Epithelial cell of esophagus (primary cell): ENCODE data around the gene MCUB.
A peak's percentile ranks its signal among the peaks of the same experiment; 100 is the strongest.

Source experiments
- DNase-seq: peaks from one replicate; pipeline ENCODE4 v3.0.0; 2010; ENCODE audit warnings: low read depth
- H3K4me3 ChIP-seq: 2 replicates; pipeline ENCODE4 v1.5.1; 2011; ENCODE audit warnings: mild to moderate bottlenecking, low read length, control low read depth
- TF ChIP-seq, protein P1 (sequence below): IDR thresholded peaks from 2 replicates; pipeline ENCODE4 v1.5.1; 2011; ENCODE audit warnings: low read depth, mild to moderate bottlenecking, low read length, control low read depth, inconsistent platforms; ENCODE audit not compliant: insufficient read depth; ENCODE audit errors: missing control alignments

MCUB gene

DNA sequence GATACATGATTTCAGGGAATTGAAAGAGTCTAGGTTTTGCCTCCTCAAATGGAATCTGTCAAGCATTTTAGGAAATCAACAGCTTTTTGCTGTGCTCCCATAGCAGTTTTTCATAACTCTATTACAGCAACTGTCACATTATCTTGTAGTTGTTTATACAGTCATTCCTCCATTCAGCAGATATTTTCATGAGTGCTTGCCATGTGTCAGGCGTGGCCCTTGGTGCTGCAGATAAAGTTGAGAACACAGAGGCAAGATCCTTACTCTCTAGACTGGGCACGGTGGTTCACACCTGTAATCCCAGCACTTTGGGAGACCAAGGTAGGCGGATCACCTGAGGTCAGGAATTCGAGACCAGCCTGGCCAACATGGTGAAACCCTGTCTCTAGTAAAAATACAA is 67.3 kb downstream of the MCUB start:
- DNase-seq, result no peak
- TF ChIP-seq, protein P1, sequence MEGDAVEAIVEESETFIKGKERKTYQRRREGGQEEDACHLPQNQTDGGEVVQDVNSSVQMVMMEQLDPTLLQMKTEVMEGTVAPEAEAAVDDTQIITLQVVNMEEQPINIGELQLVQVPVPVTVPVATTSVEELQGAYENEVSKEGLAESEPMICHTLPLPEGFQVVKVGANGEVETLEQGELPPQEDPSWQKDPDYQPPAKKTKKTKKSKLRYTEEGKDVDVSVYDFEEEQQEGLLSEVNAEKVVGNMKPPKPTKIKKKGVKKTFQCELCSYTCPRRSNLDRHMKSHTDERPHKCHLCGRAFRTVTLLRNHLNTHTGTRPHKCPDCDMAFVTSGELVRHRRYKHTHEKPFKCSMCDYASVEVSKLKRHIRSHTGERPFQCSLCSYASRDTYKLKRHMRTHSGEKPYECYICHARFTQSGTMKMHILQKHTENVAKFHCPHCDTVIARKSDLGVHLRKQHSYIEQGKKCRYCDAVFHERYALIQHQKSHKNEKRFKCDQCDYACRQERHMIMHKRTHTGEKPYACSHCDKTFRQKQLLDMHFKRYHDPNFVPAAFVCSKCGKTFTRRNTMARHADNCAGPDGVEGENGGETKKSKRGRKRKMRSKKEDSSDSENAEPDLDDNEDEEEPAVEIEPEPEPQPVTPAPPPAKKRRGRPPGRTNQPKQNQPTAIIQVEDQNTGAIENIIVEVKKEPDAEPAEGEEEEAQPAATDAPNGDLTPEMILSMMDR, result no peak
- no peak overlapping the region for H3K4me3 ChIP-seq

DNA sequence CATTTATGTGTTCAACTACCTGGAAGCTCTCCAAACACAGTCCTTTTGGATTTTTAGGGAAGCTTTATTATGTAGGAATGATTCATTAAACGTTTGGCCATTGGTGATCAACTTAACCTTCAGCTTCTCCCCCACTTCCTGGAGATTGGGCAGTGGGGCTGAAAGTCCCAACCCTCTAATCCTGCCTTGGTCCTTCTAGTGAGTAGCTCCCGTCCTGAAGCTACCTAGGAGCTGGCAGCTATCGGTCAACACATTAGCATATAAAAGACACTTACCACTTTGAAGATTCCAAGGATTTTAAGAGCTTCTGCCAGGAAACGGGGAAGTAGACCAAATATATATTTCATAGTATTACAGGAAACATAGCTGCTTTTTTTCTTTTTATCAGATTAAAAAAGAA is 69.7 kb downstream of the MCUB start:
- TF ChIP-seq, protein P1, result no peak
- H3K4me3 ChIP-seq, result no peak overlapping the region
- DNase-seq, result no peak

DNA sequence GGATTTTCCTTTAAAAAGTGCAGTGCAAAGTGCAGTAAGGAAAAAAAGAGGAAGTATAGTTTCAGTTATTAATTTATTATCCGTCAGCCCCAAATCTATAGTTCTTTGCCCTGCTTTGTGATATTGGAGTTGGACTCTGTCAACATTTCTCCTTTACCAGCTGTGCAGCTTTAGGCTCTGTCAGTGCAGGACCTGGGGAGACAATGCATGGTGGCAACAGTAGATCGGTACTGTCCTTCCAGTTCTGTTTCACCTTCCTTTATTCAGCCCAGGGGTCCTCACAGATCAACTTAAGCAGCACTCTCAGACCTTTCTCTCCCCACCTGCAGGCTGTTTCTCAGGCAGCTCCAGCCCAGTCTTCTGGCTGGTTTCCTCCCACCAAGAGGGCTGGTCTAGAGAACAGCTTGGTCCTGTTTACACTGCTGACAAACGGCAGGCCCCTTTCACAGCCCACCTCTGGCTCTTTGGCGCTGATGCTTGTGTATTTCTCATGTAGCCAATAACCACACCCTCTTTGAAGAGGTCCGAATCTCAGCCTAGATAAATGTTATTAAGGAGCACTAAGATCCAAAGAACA is 71.6 kb downstream of the MCUB start:
- no peak overlapping the region for H3K4me3 ChIP-seq
- no peak for DNase-seq
- TF ChIP-seq, protein P1, result no peak

DNA sequence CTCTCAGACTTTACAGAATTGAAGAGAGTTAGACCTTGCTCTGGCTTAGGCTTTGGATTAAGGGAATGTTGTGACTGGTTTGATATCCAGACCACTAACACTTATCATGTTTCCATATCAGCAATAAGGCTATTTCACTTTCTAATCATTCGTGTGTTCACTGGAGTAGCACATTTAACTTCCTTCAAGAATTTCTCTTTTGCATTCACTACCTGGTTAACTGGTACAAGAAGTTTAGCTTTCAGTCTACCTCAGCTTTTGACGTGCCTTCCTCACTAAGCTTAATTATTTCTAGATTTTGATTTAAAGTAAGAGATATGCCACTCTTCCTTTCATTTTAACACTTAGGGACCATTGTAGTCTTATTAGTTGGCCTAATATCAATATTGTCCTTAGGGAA is 80.6 kb downstream of the MCUB start:
- no peak for DNase-seq
- TF ChIP-seq, protein P1, result no peak
- no peak overlapping the region for H3K4me3 ChIP-seq

DNA sequence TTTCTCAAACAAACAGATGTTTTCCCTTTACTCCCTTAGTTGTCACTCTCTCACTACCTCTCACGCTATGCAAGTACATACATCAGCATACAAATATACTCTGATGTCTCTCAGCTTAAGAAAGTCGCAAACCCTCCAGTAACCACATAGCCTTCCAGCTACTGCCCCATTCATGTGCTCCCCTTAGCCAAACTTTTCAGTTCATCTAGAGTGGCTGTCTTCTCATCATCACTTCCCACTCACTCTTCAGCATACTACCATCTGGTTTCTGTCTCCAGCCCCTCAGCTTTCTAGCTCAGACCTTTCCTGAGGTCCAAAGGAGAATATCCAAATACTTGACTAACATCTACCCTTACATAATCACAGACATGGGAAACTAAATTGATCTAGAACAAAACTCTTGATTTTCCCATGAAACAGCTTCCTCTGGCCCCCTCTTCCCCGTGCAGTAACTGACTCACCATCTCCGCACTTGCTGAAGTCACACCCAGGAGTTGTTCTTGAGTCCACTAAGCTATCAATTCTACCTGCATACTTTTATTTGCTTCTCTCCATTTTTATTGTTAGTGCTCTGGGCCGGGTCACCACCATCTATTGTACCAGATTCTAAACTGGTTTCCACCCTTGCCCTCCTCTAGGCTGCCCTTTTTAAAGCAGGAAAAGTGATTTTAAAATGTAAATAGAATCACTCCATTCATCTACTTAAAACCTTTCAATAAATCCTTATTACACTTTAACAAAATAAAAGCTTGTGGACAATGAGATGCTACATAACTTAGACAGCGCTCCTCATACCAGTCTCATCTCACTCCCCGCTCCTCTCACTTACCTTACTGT is 86.0 kb downstream of the MCUB start:
- TF ChIP-seq, protein P1, result no peak
- DNase-seq, result no peak
- H3K4me3 ChIP-seq, result no peak overlapping the region

DNA sequence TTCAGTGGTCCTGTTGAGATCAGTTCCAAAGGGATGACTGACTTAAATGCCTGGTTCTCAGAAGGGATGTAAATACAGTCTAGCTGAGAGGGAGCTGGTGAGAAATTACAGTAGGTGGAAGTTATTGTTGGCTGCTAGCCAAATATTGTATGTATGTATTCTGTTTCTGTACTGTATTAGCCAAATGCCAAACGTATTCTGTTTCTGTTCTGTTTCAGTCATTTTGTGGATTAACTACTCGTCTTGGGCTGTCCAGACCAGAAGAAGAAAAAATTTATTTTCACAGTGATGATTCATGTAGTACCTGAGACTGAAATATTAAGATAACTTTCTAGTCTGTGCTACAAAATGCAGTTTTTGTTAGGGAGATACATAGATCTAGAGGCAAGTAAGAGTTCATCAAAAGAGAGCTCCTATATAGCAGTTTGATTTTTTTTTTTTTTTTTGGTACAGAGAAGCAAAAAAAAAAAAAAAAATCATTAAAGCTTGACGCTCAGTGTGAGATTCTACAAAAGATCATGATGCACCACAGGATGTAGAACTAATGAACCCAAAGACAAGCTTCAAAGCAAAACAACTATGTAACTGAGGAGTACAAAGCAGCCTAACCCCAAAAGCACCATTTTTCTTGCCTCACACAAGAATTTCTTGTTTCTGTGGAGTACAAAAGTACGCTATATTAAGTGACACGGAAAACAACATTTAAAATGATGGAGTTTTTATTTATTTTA is 88.4 kb downstream of the MCUB start:
- DNase-seq, result peak; percentile 27
- TF ChIP-seq, protein P1, result no peak
- no peak overlapping the region for H3K4me3 ChIP-seq
